ENCODE measurements around the gene QARS1.

Gene QARS1

DNA sequence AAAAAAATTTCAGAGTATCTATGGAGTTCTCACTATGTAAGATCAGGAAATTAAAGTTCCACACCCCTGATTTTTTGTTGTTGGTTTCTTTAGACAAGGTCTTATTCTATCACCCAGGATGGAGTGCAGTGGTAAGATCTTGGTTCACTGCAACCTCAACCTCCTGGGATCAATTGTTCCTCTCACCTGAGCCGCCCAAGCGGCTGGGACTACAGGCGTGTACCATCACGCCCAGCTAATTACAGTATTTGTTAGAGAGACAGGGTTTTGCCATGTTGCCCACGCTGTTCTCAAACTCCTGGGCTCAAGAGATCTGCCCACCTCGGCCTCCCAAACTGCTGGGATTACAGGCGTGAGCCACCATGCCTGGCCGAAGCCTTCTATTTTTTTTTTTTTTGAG, 23.1 kb downstream of the QARS1 start:
- CTCF ChIA-PET: no interaction called here
- no peak for DNase-seq (ENCODE audit: extremely low spot score)
- no peak for TF ChIP-seq FOXM1 (IDR thresholded peaks at IDR 0.05; ENCODE audit: borderline replicate concordance)
- TF ChIP-seq SUZ12 (IDR thresholded peaks at IDR 0.05): no peak
- POLR2A ChIA-PET: no interaction called here

DNA sequence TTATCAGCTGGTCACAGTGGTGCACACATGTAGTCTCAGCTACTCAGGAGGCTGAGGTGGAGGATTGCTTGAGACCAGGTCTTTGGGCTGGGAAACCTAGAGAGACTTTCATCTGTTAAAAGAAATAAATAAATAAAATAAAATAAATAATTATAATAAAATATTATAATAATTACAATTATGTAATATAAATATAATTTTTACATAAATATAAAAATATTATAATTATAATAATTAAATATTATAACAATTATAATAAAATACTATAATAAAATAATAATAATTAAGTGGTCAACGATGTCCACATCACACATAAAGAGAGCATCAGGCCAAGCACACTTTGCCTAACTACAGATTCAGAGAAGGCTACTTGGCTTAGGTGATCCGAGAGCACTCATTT, 25.3 kb downstream of the QARS1 start:
- TF ChIP-seq SP1 (IDR thresholded peaks at IDR 0.05): no peak
- no peak for TF ChIP-seq ZNF384 (IDR thresholded peaks at IDR 0.05)
- no peak for TF ChIP-seq FOXA1 (IDR thresholded peaks at IDR 0.05)
- TF ChIP-seq L3MBTL2 (conservative IDR thresholded peaks at IDR 0.05): no peak
- no peak for TF ChIP-seq CTBP1 (IDR thresholded peaks at IDR 0.05; ENCODE audit: borderline replicate concordance)
- no peak for TF ChIP-seq FOXM1 (IDR thresholded peaks at IDR 0.05; ENCODE audit: borderline replicate concordance)
- no peak for DNase-seq (ENCODE audit: extremely low spot score)
- ChIA-PET POLR2A (interaction anchor here (1.2 kb wide), 1 partner anchor 14 kb away, joined by 8 read pairs; the partner anchor contains the start of gene QRICH1), CTCF (interaction anchor here (0.6 kb wide), 1 partner anchor 41 kb away, joined by 4 read pairs; no protein-coding TSS in a partner anchor)

DNA sequence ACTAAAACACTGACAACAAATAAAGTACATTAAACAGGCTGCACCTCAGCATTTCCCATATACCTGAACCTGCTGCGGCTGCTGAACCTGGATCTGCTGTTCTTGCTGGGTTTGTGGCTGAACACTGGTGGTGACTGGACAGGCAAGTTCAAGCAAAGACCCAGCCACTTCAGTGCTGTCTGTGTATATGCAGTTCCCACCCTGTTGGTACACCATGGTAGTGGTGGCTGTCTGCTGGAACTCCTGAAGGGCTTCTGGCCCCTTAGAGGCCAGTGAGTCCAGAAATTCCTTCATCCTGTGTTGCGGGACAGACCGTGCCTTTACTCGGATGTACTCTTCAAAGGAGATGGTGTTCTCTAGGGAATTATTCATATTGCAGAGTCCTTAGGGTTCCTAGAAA, 27.9 kb downstream of the QARS1 start:
- DNase-seq (ENCODE audit: extremely low spot score): no peak
- ChIA-PET CTCF (no interaction called here), POLR2A (no interaction called here)
- TF ChIP-seq SP1 (IDR thresholded peaks at IDR 0.05) (no peak), FOXA1 (IDR thresholded peaks at IDR 0.05) (no peak)

DNA sequence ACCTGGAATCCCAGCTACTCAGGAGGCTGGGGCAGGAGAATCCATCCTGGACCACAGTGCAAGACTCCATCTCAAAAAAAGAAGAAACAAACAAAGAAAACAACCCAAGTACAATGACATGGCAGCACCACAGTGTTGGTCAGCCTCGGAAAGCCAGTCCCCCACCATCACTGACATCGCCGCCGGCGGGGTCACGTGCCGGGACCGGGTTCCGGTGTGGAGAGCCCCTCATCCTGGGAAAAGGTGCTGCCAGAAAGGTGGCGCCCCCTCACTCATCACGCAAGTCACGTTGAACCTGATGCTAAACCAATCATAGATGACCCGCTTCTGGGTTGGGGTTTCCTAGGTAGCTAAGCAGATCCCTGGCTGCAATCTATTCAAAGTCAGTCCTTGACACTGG, 28.4 kb downstream of the QARS1 start:
- no peak for TF ChIP-seq ARNT (IDR thresholded peaks at IDR 0.05)
- no peak for TF ChIP-seq ELF4 (IDR thresholded peaks at IDR 0.05)
- no peak for TF ChIP-seq L3MBTL2 (conservative IDR thresholded peaks at IDR 0.05)
- TF ChIP-seq TARDBP (IDR thresholded peaks at IDR 0.05): no peak
- no peak for TF ChIP-seq CTBP1 (IDR thresholded peaks at IDR 0.05; ENCODE audit: borderline replicate concordance)
- TF ChIP-seq NFRKB (IDR thresholded peaks at IDR 0.05): no peak
- TF ChIP-seq SUZ12 (IDR thresholded peaks at IDR 0.05): no peak
- TF ChIP-seq HDGF (IDR thresholded peaks at IDR 0.05; ENCODE audit: borderline replicate concordance): no peak
- ChIA-PET CTCF (no interaction called here), POLR2A (no interaction called here)
- no peak for DNase-seq (ENCODE audit: extremely low spot score)

DNA sequence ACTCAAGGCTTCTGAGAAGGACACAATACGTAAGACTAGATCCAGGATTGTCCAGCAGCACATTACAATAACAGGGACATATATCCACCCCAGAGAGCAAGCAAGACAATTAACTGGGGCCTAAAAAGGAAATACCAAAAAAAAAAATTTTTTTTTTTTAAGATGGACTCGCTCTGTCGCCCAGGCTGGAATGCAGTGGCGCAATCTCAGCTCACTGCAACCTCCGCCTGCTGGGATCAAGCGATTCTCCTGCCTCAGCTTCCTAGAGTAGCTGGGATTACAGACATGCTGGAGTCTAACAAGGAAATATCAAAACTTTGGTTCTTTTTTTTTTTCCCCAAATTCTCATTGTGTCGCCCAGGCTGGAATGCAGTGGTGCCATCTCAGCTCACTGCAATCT, 46.5 kb downstream of the QARS1 start:
- TF ChIP-seq BHLHE40 (IDR thresholded peaks at IDR 0.05; ENCODE audit: borderline replicate concordance): no peak
- TF ChIP-seq NFRKB (IDR thresholded peaks at IDR 0.05): no peak
- TF ChIP-seq ELF4 (IDR thresholded peaks at IDR 0.05): no peak
- TF ChIP-seq ZNF384 (IDR thresholded peaks at IDR 0.05): no peak
- no peak for TF ChIP-seq SUZ12 (IDR thresholded peaks at IDR 0.05)
- TF ChIP-seq TARDBP (IDR thresholded peaks at IDR 0.05): no peak
- ChIA-PET POLR2A (no interaction called here), CTCF (no interaction called here)
- DNase-seq (ENCODE audit: extremely low spot score): no peak

DNA sequence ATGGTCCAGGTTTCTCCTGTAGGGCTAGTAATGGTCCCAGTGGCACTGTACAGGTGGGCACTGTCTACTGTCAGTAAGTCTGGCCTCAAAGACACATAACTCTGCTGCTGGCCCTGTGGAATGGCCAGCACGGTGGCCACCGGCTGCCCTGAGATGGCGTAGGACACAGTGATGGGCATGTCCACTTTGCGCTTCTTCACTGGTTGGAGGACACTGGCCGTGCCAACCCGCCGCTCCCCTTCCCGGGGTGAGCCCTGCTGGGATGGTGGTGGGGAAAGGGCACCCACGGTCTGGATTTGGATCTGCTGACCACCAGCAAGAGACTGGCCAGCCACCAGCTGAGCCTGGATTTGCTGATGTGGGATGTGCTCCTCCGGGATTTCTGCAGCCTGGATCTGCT, 47.3 kb downstream of the QARS1 start:
- TF ChIP-seq ELF4 (IDR thresholded peaks at IDR 0.05): no peak
- CTCF ChIA-PET: no interaction called here
- POLR2A ChIA-PET: no interaction called here
- no peak for DNase-seq (ENCODE audit: extremely low spot score)

DNA sequence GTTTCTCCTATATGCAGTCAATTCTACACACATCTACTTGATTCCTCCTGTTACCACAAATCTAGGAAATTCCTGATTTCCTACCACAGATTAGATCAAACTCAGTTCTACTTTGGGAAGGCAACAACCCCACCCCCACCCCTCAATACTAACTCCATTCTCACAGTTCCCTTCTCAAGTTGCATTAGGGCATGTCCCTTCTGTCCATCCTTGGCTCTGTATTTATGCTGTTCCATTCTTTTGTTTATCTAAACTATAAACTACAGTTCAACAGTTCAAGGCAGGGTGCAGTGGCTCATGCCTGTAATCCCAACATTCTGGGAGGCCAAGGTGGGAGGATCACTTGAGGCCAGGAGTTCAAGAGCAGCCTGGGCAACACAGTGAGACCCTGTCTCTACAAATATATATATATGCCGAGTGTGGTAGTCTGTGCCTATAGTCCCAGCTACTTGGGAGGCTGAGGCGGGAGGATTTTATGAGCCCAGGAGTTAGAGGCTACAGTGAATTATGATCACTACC, 50.2 kb downstream of the QARS1 start:
- ChIA-PET CTCF (no interaction called here), POLR2A (interaction anchor here (1.1 to 2.6 kb wide), 2 partner anchors 11 to 25 kb away, joined by 3 to 7 read pairs; no protein-coding TSS in a partner anchor)
- DNase-seq (ENCODE audit: extremely low spot score): no peak
- TF ChIP-seq, protein P1, sequence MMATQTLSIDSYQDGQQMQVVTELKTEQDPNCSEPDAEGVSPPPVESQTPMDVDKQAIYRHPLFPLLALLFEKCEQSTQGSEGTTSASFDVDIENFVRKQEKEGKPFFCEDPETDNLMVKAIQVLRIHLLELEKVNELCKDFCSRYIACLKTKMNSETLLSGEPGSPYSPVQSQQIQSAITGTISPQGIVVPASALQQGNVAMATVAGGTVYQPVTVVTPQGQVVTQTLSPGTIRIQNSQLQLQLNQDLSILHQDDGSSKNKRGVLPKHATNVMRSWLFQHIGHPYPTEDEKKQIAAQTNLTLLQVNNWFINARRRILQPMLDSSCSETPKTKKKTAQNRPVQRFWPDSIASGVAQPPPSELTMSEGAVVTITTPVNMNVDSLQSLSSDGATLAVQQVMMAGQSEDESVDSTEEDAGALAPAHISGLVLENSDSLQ (IDR thresholded peaks at IDR 0.05): no peak
- no peak for TF ChIP-seq SUZ12 (IDR thresholded peaks at IDR 0.05)
- TF ChIP-seq BHLHE40 (IDR thresholded peaks at IDR 0.05; ENCODE audit: borderline replicate concordance): no peak
- no peak for TF ChIP-seq FOXK2 (IDR thresholded peaks at IDR 0.05)
- no peak for TF ChIP-seq FOXM1 (IDR thresholded peaks at IDR 0.05; ENCODE audit: borderline replicate concordance)
- no peak for TF ChIP-seq SP1 (IDR thresholded peaks at IDR 0.05)
- no peak for TF ChIP-seq FOXA1 (IDR thresholded peaks at IDR 0.05)
- TF ChIP-seq NFRKB (IDR thresholded peaks at IDR 0.05): no peak
- TF ChIP-seq TARDBP (IDR thresholded peaks at IDR 0.05): no peak
- no peak for TF ChIP-seq ELF4 (IDR thresholded peaks at IDR 0.05)
- TF ChIP-seq LEF1 (IDR thresholded peaks at IDR 0.05; ENCODE audit: borderline replicate concordance): no peak

DNA sequence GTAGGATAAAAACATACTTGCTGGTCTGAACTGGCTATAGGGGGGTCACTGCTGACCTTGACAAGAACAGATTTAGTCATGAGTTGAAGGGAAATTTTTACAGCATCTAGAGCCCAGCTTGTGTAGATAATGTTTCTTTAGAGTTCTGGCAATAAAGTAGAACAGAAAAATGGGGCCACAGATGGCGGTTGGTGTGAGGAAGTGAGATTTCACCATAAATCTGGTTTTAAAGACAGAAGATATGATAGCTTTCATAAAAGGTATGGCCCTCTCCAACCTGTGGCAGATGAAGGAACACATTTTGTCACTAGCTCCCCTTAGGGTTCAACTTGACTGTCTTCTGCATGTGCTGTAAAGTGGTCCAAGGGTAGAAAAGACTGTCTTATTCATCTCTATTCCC, 51.0 kb downstream of the QARS1 start:
- ChIA-PET POLR2A (interaction anchor here (2.6 kb wide), 1 partner anchor 24 kb away, joined by 7 read pairs; no protein-coding TSS in a partner anchor), CTCF (no interaction called here)
- no peak for DNase-seq (ENCODE audit: extremely low spot score)
- no peak for TF ChIP-seq ZNF384 (IDR thresholded peaks at IDR 0.05)
- no peak for TF ChIP-seq BHLHE40 (IDR thresholded peaks at IDR 0.05; ENCODE audit: borderline replicate concordance)
- TF ChIP-seq L3MBTL2 (conservative IDR thresholded peaks at IDR 0.05): no peak
- TF ChIP-seq SUZ12 (IDR thresholded peaks at IDR 0.05): no peak
- no peak for TF ChIP-seq CTBP1 (IDR thresholded peaks at IDR 0.05; ENCODE audit: borderline replicate concordance)
- TF ChIP-seq TARDBP (IDR thresholded peaks at IDR 0.05): no peak
- no peak for TF ChIP-seq ELF4 (IDR thresholded peaks at IDR 0.05)
- TF ChIP-seq NFRKB (IDR thresholded peaks at IDR 0.05): no peak
- no peak for TF ChIP-seq ARNT (IDR thresholded peaks at IDR 0.05)
- no peak for TF ChIP-seq FOXK2 (IDR thresholded peaks at IDR 0.05)
- TF ChIP-seq, protein P1 (IDR thresholded peaks at IDR 0.05): no peak
- TF ChIP-seq LEF1 (IDR thresholded peaks at IDR 0.05; ENCODE audit: borderline replicate concordance): no peak
- no peak for TF ChIP-seq FOXA1 (IDR thresholded peaks at IDR 0.05)
- TF ChIP-seq SP1 (IDR thresholded peaks at IDR 0.05): no peak
- TF ChIP-seq FOXM1 (IDR thresholded peaks at IDR 0.05; ENCODE audit: borderline replicate concordance): no peak
- TF ChIP-seq HDGF (IDR thresholded peaks at IDR 0.05; ENCODE audit: borderline replicate concordance): no peak

All from HEK293T (cell line).